Measurements from ENCODE around the gene COX6A2.

GRCh38 chr16:31464348-31464769 lies 36.2 kb upstream of the COX6A2 start:
- TF ChIP-seq CTCF (conservative IDR thresholded peaks at IDR 0.05) (no peak), EZH2 (IDR thresholded peaks at IDR 0.05; ENCODE audit: low read depth) (no peak)
